GM12873 (cell line): ENCODE results near the gene E2F8.

Experiments
- TF ChIP-seq, protein P1 (sequence below): IDR thresholded peaks from 2 replicates; pipeline ENCODE4 v1.5.1; 2012; ENCODE audit warnings: low read depth, mild to moderate bottlenecking, moderate library complexity, low read length, control low read depth; ENCODE audit not compliant: insufficient read depth; ENCODE audit errors: missing control alignments

The E2F8 gene

DNA sequence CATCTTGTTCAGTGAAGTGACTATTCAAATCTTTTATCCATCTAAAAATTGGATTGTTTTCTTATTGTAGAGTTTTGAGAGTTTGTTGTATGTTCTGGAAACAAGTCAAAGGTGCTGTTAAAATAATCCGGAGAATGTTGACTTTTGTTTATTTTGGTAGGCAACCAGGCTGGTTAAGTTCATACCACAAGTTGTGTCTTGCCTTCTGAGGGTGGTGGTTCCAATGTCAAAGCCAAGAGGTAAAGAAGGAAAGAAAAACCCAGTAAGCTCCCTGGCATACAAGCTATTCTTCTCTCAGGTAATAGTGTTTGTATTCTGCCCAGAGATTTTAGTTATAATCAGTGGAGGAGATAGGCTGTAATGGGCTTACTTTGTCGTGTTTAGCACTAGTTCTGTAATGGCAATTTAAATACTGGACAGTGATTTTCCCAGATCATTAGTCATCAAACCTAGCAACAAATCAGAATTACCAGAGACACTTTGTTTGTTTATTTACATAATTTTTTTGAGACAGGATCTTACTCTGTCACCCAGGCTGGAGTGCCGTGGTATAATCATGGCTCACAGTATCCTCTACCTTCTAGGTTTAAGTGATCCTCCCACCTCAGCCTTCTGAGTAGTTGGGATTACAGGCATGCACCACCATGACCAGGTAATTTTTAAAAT, 23.9 kb downstream of the E2F8 start:
- TF ChIP-seq, protein P1, sequence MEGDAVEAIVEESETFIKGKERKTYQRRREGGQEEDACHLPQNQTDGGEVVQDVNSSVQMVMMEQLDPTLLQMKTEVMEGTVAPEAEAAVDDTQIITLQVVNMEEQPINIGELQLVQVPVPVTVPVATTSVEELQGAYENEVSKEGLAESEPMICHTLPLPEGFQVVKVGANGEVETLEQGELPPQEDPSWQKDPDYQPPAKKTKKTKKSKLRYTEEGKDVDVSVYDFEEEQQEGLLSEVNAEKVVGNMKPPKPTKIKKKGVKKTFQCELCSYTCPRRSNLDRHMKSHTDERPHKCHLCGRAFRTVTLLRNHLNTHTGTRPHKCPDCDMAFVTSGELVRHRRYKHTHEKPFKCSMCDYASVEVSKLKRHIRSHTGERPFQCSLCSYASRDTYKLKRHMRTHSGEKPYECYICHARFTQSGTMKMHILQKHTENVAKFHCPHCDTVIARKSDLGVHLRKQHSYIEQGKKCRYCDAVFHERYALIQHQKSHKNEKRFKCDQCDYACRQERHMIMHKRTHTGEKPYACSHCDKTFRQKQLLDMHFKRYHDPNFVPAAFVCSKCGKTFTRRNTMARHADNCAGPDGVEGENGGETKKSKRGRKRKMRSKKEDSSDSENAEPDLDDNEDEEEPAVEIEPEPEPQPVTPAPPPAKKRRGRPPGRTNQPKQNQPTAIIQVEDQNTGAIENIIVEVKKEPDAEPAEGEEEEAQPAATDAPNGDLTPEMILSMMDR: no peak

DNA sequence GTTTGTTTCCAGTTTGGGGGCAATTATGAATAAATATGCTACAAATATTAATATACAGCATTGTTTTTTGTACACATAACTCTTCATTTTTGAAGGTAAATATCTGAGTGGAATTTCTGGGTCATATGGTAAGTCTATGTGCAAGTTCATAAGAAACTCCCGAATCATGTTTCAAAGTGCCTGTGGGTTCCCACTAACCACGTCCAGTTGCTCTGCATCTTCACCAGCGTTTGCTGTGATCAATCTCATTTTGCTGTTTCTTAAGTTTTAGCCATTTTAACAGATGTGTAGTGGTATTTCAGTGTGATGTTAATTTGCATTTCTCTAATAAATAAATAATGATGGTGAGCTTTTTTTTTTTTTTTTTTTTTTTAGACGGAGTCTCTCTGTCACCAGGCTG, 24.7 kb downstream of the E2F8 start:
- TF ChIP-seq, protein P1: no peak

DNA sequence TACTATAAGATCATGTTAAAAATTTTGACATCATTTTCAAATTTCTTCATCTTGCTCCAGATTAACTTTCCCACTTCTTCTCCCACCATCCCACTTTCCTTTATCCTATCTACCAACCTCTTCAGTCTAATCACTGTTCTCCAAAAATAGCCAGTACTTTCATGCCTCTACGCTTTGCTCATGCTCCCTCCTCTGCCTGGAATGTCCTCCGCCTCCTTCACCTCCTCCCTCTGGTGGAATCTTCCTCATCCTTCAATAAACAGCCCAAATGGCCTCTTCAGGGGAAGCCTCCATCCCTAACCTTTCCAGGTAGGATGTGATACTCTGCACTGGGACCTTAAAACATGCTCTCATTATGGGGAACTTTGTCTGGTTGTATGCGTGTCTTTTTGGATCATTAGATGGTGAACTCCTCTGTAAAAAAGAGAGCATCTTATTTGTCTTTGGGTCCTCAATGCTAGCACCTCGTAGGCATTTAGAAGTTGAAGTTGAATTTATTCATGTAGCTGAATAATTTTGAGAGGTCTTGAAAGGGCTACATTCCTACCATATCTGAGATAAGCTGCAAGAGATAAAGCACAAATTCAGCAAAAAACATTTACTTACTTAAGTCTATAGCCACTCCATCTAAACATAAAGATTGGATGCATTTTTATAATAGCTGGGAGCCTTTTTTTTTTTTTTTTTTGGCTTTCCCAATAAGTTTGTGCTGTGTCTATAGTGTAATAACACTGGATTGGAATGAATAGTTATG, 31.0 kb downstream of the E2F8 start:
- TF ChIP-seq, protein P1: no peak

DNA sequence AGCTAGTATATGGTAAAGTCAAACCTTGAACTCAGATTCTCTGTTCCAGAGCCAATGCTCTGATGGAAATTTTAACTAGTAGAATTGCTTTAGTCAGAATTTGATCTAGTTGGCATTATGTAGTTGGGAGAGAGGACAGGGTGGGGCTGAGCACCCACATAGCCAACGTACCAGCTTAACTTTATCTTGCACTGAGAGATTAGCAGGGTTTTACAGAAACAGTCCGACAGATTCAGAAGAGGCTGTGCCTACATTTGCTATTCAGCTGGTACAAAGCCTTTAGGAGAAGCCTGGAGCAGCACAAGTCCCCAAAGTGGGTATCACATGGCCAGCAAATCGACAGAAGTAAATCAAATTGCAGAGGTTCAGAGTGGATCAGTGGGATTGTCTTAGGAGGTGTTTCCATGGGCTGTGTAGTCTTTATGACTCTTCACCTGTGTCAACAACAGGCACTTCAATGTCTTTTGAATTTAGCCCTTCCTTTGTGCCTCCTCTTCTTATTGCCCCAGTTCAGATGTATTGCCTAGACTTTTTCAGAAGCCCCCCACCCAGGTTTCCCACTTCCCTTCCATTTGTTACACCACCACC, 31.7 kb downstream of the E2F8 start:
- TF ChIP-seq, protein P1: no peak

DNA sequence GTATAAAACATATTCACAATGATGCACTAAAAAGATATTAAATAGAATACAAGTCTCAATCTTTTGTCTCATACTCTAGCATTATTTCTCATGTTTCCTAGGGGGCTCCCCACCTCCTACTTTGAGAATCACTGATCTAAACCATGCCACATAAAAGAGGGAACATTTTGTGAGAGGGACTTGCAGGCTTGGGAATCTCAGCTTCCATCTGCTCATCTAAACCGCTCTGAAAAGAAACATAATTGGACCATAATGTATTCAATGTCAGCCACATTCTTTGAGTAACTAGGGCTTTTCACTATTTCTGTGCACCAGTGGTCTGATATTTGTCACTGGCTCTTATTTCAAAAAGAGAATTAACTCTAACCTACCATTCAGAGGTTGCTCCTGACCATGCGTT, 32.6 kb downstream of the E2F8 start:
- TF ChIP-seq, protein P1: no peak

DNA sequence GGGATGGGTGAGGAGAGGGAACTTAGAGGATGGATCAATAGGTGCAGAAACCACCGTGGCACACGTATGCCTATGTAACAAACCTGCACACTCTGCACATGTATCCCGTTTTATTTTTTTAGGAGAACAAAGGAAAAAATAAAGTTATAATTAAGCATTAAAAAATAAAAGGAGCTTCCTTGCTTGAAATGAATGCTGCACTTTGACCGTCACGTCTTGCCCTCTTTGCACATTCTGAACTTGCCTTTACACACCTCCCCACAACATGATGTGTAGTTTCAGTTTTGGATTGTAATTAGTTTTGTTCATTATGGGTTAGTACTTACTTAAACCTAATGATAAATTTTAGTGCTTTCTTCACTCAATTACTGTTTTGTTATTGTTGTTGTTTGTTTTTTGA, 35.9 kb downstream of the E2F8 start:
- TF ChIP-seq, protein P1: no peak

DNA sequence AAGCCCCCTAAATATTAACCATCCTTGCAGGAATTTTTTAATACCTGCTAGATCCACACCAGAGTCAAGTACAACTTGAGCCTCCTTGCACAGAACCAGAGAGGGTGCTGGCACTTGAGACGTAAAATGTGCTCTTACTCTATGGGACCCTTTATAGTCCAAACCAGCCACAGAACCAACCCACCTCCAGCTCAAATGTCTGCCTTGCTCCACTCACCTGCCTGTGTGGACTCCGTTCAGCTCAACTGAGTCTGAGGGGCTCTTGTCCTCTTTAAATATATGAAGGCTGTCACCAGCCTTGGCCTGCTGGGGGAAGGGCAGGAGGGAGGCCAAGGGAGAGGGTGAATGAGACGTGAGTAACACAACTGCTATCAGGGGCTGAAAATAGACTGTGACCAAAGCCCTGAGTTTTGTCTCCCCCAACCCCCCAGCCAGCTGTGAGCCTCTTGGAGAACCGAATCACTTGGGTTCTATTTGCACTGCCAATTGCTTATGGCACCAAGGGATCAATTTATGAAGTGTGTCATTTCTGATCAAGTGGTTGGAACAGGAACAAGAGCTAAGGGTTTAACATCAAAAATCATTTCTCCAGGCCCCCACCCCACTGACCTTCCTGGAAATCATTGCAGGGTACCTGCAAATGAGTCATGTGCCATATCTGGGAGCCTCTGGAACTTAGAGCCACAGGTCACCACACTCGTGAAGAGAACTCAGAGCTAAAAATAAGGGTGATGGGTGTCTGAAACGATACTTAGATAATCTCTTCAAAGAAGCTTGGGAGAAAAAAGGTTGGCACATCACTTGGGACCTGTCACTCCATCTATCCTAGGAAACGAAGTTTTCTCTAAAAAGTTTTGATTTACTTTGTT, 38.8 kb downstream of the E2F8 start, which contains the start of gene CSRP3:
Gene CSRP3, minus strand, starts transcription at position 247 of the 869 bp plus-strand sequence. CDS start 9,535 bp downstream, outside the sequence.
- TF ChIP-seq, protein P1: no peak
